H9 (cell line): ENCODE data around the gene COL28A1. TPM values are rescaled to one million over a fixed set of nuclear protein-coding genes. Genes with fewer than 3 reads are reported as not detected.

Experiments used
- DNase-seq: peaks from one replicate; pipeline ENCODE4 v3.0.0-alpha.2; 2017
- H2AFZ ChIP-seq: one replicate; pipeline ENCODE4 v1.6.1; 2013; ENCODE audit warnings: mild to moderate bottlenecking, low read length, control low read depth, moderate library complexity
- H2AK5ac ChIP-seq: 2 replicates; pipeline ENCODE4 v1.6.1; 2013; ENCODE audit warnings: low read length, control low read depth, mixed read lengths; ENCODE audit not compliant: insufficient read length
- H2BK120ac ChIP-seq: one replicate; pipeline ENCODE4 v1.6.1; 2013; ENCODE audit warnings: low read depth, mild to moderate bottlenecking, low read length, control low read depth, inconsistent platforms; ENCODE audit not compliant: poor library complexity, severe bottlenecking
- H2BK12ac ChIP-seq: 2 replicates; pipeline ENCODE4 v1.6.1; 2013; ENCODE audit warnings: low read length, control low read depth, mixed read lengths, low read depth; ENCODE audit not compliant: insufficient read length
- H2BK15ac ChIP-seq: 2 replicates; pipeline ENCODE4 v1.6.1; 2013; ENCODE audit warnings: low read depth, low read length, control low read depth
- H2BK20ac ChIP-seq: one replicate; pipeline ENCODE4 v1.6.1; 2013; ENCODE audit warnings: low read depth, mild to moderate bottlenecking, low read length, control low read depth, inconsistent platforms; ENCODE audit not compliant: poor library complexity, severe bottlenecking
- H2BK5ac ChIP-seq: 2 replicates; pipeline ENCODE4 v1.6.1; 2013; ENCODE audit warnings: low read length, control low read depth, mixed read lengths; ENCODE audit not compliant: insufficient read length
- H3K14ac ChIP-seq: 2 replicates; pipeline ENCODE4 v1.6.1; 2013; ENCODE audit warnings: low read length, control low read depth; ENCODE audit not compliant: insufficient read depth
- H3K18ac ChIP-seq: 2 replicates; pipeline ENCODE4 v1.6.1; 2013; ENCODE audit warnings: low read depth, mild to moderate bottlenecking, mixed read lengths, low read length, control low read depth; ENCODE audit not compliant: insufficient read length
- H3K23ac ChIP-seq: 2 replicates; pipeline ENCODE4 v1.6.1; 2013; ENCODE audit warnings: low read length, control low read depth, mixed read lengths, low read depth; ENCODE audit not compliant: insufficient read length
- H3K23me2 ChIP-seq: 2 replicates; pipeline ENCODE4 v1.6.1; 2013; ENCODE audit warnings: low read depth, mild to moderate bottlenecking, mixed read lengths, low read length, control low read depth; ENCODE audit not compliant: insufficient read length, poor library complexity, severe bottlenecking
- H3K27ac ChIP-seq: 2 replicates; pipeline ENCODE4 v1.5.1; 2013; ENCODE audit warnings: low read length, control low read depth, mixed read lengths, low read depth; ENCODE audit not compliant: insufficient read length
- H3K27me3 ChIP-seq: 2 replicates; pipeline ENCODE4 v1.6.1; 2013; ENCODE audit warnings: low read length, control low read depth, inconsistent platforms; ENCODE audit not compliant: insufficient read depth
- H3K4ac ChIP-seq: 2 replicates; pipeline ENCODE4 v1.6.1; 2013; ENCODE audit warnings: low read depth, mild to moderate bottlenecking, control low read depth, inconsistent platforms, low read length, moderate library complexity
- H3K4me1 ChIP-seq: 2 replicates; pipeline ENCODE4 v1.6.1; 2013; ENCODE audit warnings: low read length, control low read depth, inconsistent platforms; ENCODE audit not compliant: insufficient read depth
- H3K4me2 ChIP-seq: 2 replicates; pipeline ENCODE4 v1.6.1; 2013; ENCODE audit warnings: low read length, control low read depth, mixed read lengths; ENCODE audit not compliant: insufficient read length, insufficient read depth
- H3K56ac ChIP-seq: 2 replicates; pipeline ENCODE4 v1.6.1; 2013; ENCODE audit warnings: low read depth, mild to moderate bottlenecking, mixed read lengths, low read length, control low read depth; ENCODE audit not compliant: insufficient read length
- H3K79me1 ChIP-seq: 2 replicates; pipeline ENCODE4 v1.6.1; 2013; ENCODE audit warnings: low read depth, mild to moderate bottlenecking, moderate library complexity, low read length, control low read depth, inconsistent platforms; ENCODE audit not compliant: insufficient read depth, poor library complexity, severe bottlenecking
- H3K79me2 ChIP-seq: 2 replicates; pipeline ENCODE4 v1.6.1; 2013; ENCODE audit warnings: low read length, control low read depth, inconsistent platforms; ENCODE audit not compliant: insufficient read depth
- H3K9ac ChIP-seq: 2 replicates; pipeline ENCODE4 v1.6.1; 2013; ENCODE audit warnings: low read length, control low read depth, mixed read lengths; ENCODE audit not compliant: insufficient read length; ENCODE audit errors: extremely low read depth
- H3K9me3 ChIP-seq: one replicate; pipeline ENCODE4 v1.6.1; 2013; ENCODE audit warnings: low read depth, low read length, inconsistent platforms; ENCODE audit not compliant: control insufficient read depth
- H3T11ph ChIP-seq: one replicate; pipeline ENCODE4 v1.6.1; 2013; ENCODE audit warnings: mild to moderate bottlenecking, low read length, control low read depth, inconsistent platforms
- H4K20me1 ChIP-seq: one replicate; pipeline ENCODE4 v1.6.1; 2013; ENCODE audit not compliant: control insufficient read depth, insufficient read length, insufficient read depth
- H4K5ac ChIP-seq: 2 replicates; pipeline ENCODE4 v1.6.1; 2013; ENCODE audit warnings: low read depth, mild to moderate bottlenecking, mixed read lengths, low read length, control low read depth; ENCODE audit not compliant: insufficient read length
- H4K8ac ChIP-seq: replicated peaks from 2 replicates; pipeline ENCODE4 v1.6.1; 2013; ENCODE audit warnings: low read length, control low read depth, mixed read lengths, low read depth; ENCODE audit not compliant: insufficient read length
- H4K91ac ChIP-seq: 2 replicates; pipeline ENCODE4 v1.6.1; 2013; ENCODE audit warnings: low read depth, mild to moderate bottlenecking, moderate library complexity, mixed read lengths, low read length, control low read depth; ENCODE audit not compliant: insufficient read length
- H3K27ac Mint-ChIP-seq, 3 experiments: 2 replicates in 2 of 3; 3 replicates in 1 of 3; pipeline ENCODE4 v1.8.0; 2020 to 2021; ENCODE audit warnings: mixed read lengths in 3 of 3, mild to moderate bottlenecking in 1 of 3, moderate library complexity in 1 of 3
- H3K27me3 Mint-ChIP-seq: 2 replicates; pipeline ENCODE4 v1.8.0; 2021; ENCODE audit warnings: low read depth, mild to moderate bottlenecking, moderate library complexity, mixed read lengths
- H3K36me3 Mint-ChIP-seq, 3 experiments: 2 replicates in 2 of 3; 3 replicates in 1 of 3; pipeline ENCODE4 v1.8.0; 2020 to 2021; ENCODE audit warnings: low read depth in 3 of 3, mixed read lengths in 3 of 3; ENCODE audit not compliant: insufficient read depth in 1 of 3
- H3K4me1 Mint-ChIP-seq, 2 experiments: 2 replicates each; pipeline ENCODE4 v1.8.0; 2020; ENCODE audit warnings: mixed read lengths in 2 of 2
- H3K4me3 Mint-ChIP-seq, 2 experiments: 2 replicates in 1 of 2; 3 replicates in 1 of 2; pipeline ENCODE4 v1.8.0; 2020 to 2021; ENCODE audit warnings: mild to moderate bottlenecking in 2 of 2, mixed read lengths in 2 of 2, moderate library complexity in 1 of 2
- H3K9me3 Mint-ChIP-seq, 2 experiments: 2 replicates in 1 of 2; 3 replicates in 1 of 2; pipeline ENCODE4 v1.8.0; 2020; ENCODE audit warnings: mild to moderate bottlenecking in 2 of 2, mixed read lengths in 2 of 2, moderate library complexity in 1 of 2
- CTCF ChIP-seq: fragments of 200-600 bp; sonication (generic); conservative IDR thresholded peaks from 3 replicates; pipeline ENCODE4 v1.8.0; 2021; ENCODE audit warnings: antibody characterized with exemption, mild to moderate bottlenecking
- WGBS: extraction: QIAGEN DNeasy Blood & Tissue Kit; methylation state at CpG from one replicate; pipeline ENCODE4 v1.1.7; 2013; ENCODE audit warnings: missing lambda C conversion rate, low lambda C conversion rate, mixed read lengths; ENCODE audit not compliant: insufficient read length; ENCODE audit errors: extremely low coverage; 5-methylcytosine and 5-hydroxymethylcytosine counted together
- total RNA-seq: library from RNA; stranded (reverse); gene quantifications from 2 replicates; pipeline ENCODE4 v1.2.1, GENCODE V29; 2021

The COL28A1 gene
- total RNA-seq, 1 experiment from 2014 or later, result 0.66 TPM

DNA sequence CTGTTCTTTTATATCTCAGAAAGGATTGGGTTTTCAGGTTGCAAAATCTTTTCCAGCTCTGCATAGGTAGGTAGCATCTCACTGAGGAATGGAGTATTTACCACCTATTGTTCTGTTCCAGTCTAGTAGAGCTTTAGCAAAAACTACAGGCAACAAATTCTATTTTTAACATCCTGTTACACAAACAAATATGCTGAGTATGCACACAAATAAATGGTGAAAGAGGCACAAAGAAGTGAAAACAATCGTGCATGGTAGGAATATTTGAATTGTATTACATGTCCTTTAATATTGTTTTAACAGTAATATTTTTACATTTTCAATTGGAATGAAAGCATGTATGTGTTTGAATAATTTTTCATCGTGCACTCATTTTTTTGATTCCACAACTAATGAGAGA, 16.5 kb upstream of the COL28A1 start:
- H3K27ac ChIP-seq, result no peak overlapping the region
- H3K4me1 ChIP-seq, result no peaks in the 10 kb centered on the region
- Mint-ChIP-seq H3K9me3 (no peaks in the 10 kb centered on the region), H3K4me1 (peaks cover 0 to 8% of the 10 kb centered on the region in 2 experiments; a peak in 1 of 4 replicates), H3K4me3 (no peak overlapping the region), H3K36me3 (no peaks in the 10 kb centered on the region), H3K27ac (no peak overlapping the region), H3K27me3 (no peaks in the 10 kb centered on the region)
- H2BK12ac ChIP-seq, result no peak overlapping the region
- no peaks in the 10 kb centered on the region for H3K23me2 ChIP-seq
- H2BK20ac ChIP-seq, result no peak overlapping the region
- H3K4me2 ChIP-seq, result no peak overlapping the region
- H3T11ph ChIP-seq, result no peak overlapping the region
- H4K5ac ChIP-seq, result no peak overlapping the region
- H3K9me3 ChIP-seq, result no peaks in the 10 kb centered on the region
- no peak overlapping the region for H2AFZ ChIP-seq
- H3K27me3 ChIP-seq, result no peaks in the 10 kb centered on the region
- no peak overlapping the region for H3K4ac ChIP-seq
- H3K56ac ChIP-seq, result no peak overlapping the region
- no peak overlapping the region for H3K9ac ChIP-seq
- H4K20me1 ChIP-seq, result no peaks in the 10 kb centered on the region
- no peaks in the 10 kb centered on the region for H3K79me2 ChIP-seq
- no peak overlapping the region for H3K23ac ChIP-seq
- no peak overlapping the region for H3K18ac ChIP-seq
- no peak overlapping the region for H4K91ac ChIP-seq
- no peak for DNase-seq
- TF ChIP-seq CTCF, result no peak
- no peak overlapping the region for H2BK5ac ChIP-seq
- H3K79me1 ChIP-seq, result no peaks in the 10 kb centered on the region
- H2AK5ac ChIP-seq, result no peak overlapping the region
- no peak overlapping the region for H4K8ac ChIP-seq
- no peak overlapping the region for H3K14ac ChIP-seq
- WGBS, result no CpG with 5 or more reads among the region's 2 CpGs
- no peak overlapping the region for H2BK120ac ChIP-seq
- H2BK15ac ChIP-seq, result no peak overlapping the region
